IPS DF 6.9 (cell line): Measurements from ENCODE around the gene GSTCD.
"Not testable (repeated sequence)": the region's sequence is repeated elsewhere in the genome, so short reads cannot be mapped to it uniquely, and the experiment has no call there.

ENCODE experiments used
- DNase-seq: peaks from one replicate; pipeline ENCODE4 v3.0.0-alpha.2; 2013; ENCODE audit warnings: low read depth, low spot score
- H3K27ac ChIP-seq: one replicate; pipeline ENCODE4 v1.5.1; 2013; ENCODE audit warnings: low read length, control low read depth
- H3K27me3 ChIP-seq: 2 replicates; pipeline ENCODE4 v1.6.1; 2013; ENCODE audit warnings: mild to moderate bottlenecking, low read length; ENCODE audit not compliant: control insufficient read depth, insufficient read depth
- H3K36me3 ChIP-seq: 2 replicates; pipeline ENCODE4 v1.6.1; 2013; ENCODE audit warnings: low read length; ENCODE audit not compliant: control insufficient read depth, insufficient read depth
- H3K4me1 ChIP-seq: 2 replicates; pipeline ENCODE4 v1.6.1; 2013; ENCODE audit warnings: low read length; ENCODE audit not compliant: control insufficient read depth, insufficient read depth
- H3K4me3 ChIP-seq: 2 replicates; pipeline ENCODE4 v1.5.1; 2013; ENCODE audit warnings: mild to moderate bottlenecking, low read length
- H3K9me3 ChIP-seq: 2 replicates; pipeline ENCODE4 v1.6.1; 2013; ENCODE audit warnings: low read length, inconsistent platforms; ENCODE audit not compliant: control insufficient read depth, insufficient read depth
- WGBS: extraction: QIAGEN DNeasy Blood & Tissue Kit; methylation state at CpG from one replicate; pipeline ENCODE4 v1.1.7; 2013; ENCODE audit warnings: mixed read lengths, missing lambda C conversion rate; ENCODE audit not compliant: insufficient read length, insufficient coverage; 5-methylcytosine and 5-hydroxymethylcytosine counted together

GSTCD gene

GRCh38 chr4:105683038-105683437 is 25.5 kb upstream of the GSTCD start:
- Histone ChIP-seq H3K4me1 (no peaks in the 10 kb centered on the region), H3K4me3 (no peak overlapping the region), H3K9me3 (no peaks in the 10 kb centered on the region), H3K27ac (no peak overlapping the region), H3K27me3 (no peaks in the 10 kb centered on the region), H3K36me3 (no peaks in the 10 kb centered on the region)
- no CpG with 5 or more reads among the region's 4 CpGs for WGBS
- DNase-seq = no peak

GRCh38 chr4:105686571-105686970 is 22.0 kb upstream of the GSTCD start:
- Histone ChIP-seq H3K27me3 (no peaks in the 10 kb centered on the region), H3K9me3 (no peaks in the 10 kb centered on the region), H3K4me3 (no peak overlapping the region), H3K27ac (no peak overlapping the region), H3K36me3 (no peaks in the 10 kb centered on the region), H3K4me1 (no peaks in the 10 kb centered on the region)
- no peak for DNase-seq
- no CpG with 5 or more reads among the region's 2 CpGs for WGBS

GRCh38 chr4:105694812-105695211 is 13.8 kb upstream of the GSTCD start:
- not testable (repeated sequence) for H3K36me3 ChIP-seq, H3K4me3 ChIP-seq, DNase-seq, H3K27me3 ChIP-seq, H3K27ac ChIP-seq, H3K9me3 ChIP-seq, H3K4me1 ChIP-seq
- no CpG with 5 or more reads among the region's 5 CpGs for WGBS

- not testable (repeated sequence) for H3K4me3 ChIP-seq, H3K4me1 ChIP-seq, H3K27ac ChIP-seq, H3K36me3 ChIP-seq, H3K9me3 ChIP-seq, DNase-seq, H3K27me3 ChIP-seq
- WGBS = no CpG with 5 or more reads among the region's 8 CpGs
These were observed 12.8 kb upstream of the GSTCD start for GRCh38 chr4:105695832-105696231.

GRCh38 chr4:105698607-105699006 is 10.0 kb upstream of the GSTCD start:
- H3K4me1 ChIP-seq = no peaks in the 10 kb centered on the region
- no peaks in the 10 kb centered on the region for H3K36me3 ChIP-seq
- DNase-seq = no peak
- no peak overlapping the region for H3K4me3 ChIP-seq
- no peak overlapping the region for H3K27ac ChIP-seq
- H3K9me3 ChIP-seq = no peaks in the 10 kb centered on the region
- WGBS = no CpG with 5 or more reads among the region's 2 CpGs
- no peaks in the 10 kb centered on the region for H3K27me3 ChIP-seq

GRCh38 chr4:105707782-105708180 is 803 bp upstream of the GSTCD start:
- no CpG with 5 or more reads among the region's 7 CpGs for WGBS
- Histone ChIP-seq H3K36me3 (no peaks in the 10 kb centered on the region), H3K27ac (no peak overlapping the region), H3K4me1 (no peaks in the 10 kb centered on the region), H3K4me3 (peak overlapping the region; percentile 77; the same call in 1 of the 2 replicates), H3K27me3 (no peaks in the 10 kb centered on the region), H3K9me3 (no peaks in the 10 kb centered on the region)
- no peak for DNase-seq

GRCh38 chr4:105709081-105709450 is 482 bp downstream of the GSTCD start:
- no peak overlapping the region for H3K27ac ChIP-seq
- peak; percentile 7 for DNase-seq
- WGBS = no CpG with 5 or more reads among the region's 11 CpGs
- no peaks in the 10 kb centered on the region for H3K36me3 ChIP-seq
- no peaks in the 10 kb centered on the region for H3K27me3 ChIP-seq
- H3K9me3 ChIP-seq = no peaks in the 10 kb centered on the region
- peak overlapping the region; percentile 77 for H3K4me3 ChIP-seq
- H3K4me1 ChIP-seq = no peaks in the 10 kb centered on the region

- Histone ChIP-seq H3K27ac (no peak overlapping the region), H3K36me3 (no peaks in the 10 kb centered on the region), H3K4me3 (no peak overlapping the region), H3K9me3 (no peaks in the 10 kb centered on the region), H3K4me1 (no peaks in the 10 kb centered on the region), H3K27me3 (no peaks in the 10 kb centered on the region)
- DNase-seq = no peak
- no CpG with 5 or more reads among the region's 16 CpGs for WGBS
These were observed 1.5 kb downstream of the GSTCD start for GRCh38 chr4:105710012-105710600.

GRCh38 chr4:105710678-105711077 is 2.1 kb downstream of the GSTCD start:
- no peak overlapping the region for H3K27ac ChIP-seq
- no peak overlapping the region for H3K4me3 ChIP-seq
- no CpG with 5 or more reads among the region's 6 CpGs for WGBS
- no peak for DNase-seq
- no peaks in the 10 kb centered on the region for H3K9me3 ChIP-seq
- H3K27me3 ChIP-seq = no peaks in the 10 kb centered on the region
- no peaks in the 10 kb centered on the region for H3K4me1 ChIP-seq
- H3K36me3 ChIP-seq = no peaks in the 10 kb centered on the region

- H3K27me3 ChIP-seq = no peaks in the 10 kb centered on the region
- no peaks in the 10 kb centered on the region for H3K9me3 ChIP-seq
- H3K36me3 ChIP-seq = no peaks in the 10 kb centered on the region
- H3K27ac ChIP-seq = no peak overlapping the region
- H3K4me3 ChIP-seq = no peak overlapping the region
- no CpG with 5 or more reads among the region's 2 CpGs for WGBS
- DNase-seq = no peak
- H3K4me1 ChIP-seq = no peaks in the 10 kb centered on the region
These were observed 4.2 kb downstream of the GSTCD start for GRCh38 chr4:105712766-105713165.

GRCh38 chr4:105714071-105714521 is 5.5 kb downstream of the GSTCD start:
- no peak for DNase-seq
- Histone ChIP-seq H3K4me3 (no peak overlapping the region), H3K36me3 (no peaks in the 10 kb centered on the region; the same call in 1 of the 2 replicates), H3K4me1 (no peaks in the 10 kb centered on the region), H3K27ac (no peak overlapping the region), H3K27me3 (no peaks in the 10 kb centered on the region), H3K9me3 (no peaks in the 10 kb centered on the region)
- no CpG with 5 or more reads among the region's 5 CpGs for WGBS
